Ovary (tissue), 9 donors: ENCODE data around the gene UBE2B. TPM values are rescaled to one million over a fixed set of nuclear protein-coding genes. Genes with fewer than 3 reads are reported as not detected.

ENCODE experiments used
- DNase-seq, 5 donors: peaks; one replicate each; pipeline ENCODE4 v3.0.0-alpha.2; 2019 to 2020
- H3K27ac ChIP-seq, 2 donors: fragments of 200-600 bp; one replicate each; pipeline versions ENCODE4 v1.5.1 to v1.8.0; 2019 to 2022
- H3K27me3 ChIP-seq: fragments of 200-600 bp; one replicate; pipeline ENCODE4 v1.8.0; 2022
- H3K36me3 ChIP-seq: fragments of 200-600 bp; sonication (generic); one replicate; pipeline ENCODE4 v1.5.1; 2019
- H3K4me1 ChIP-seq: one replicate; pipeline ENCODE4 v1.8.1; 2013; ENCODE audit warnings: mild to moderate bottlenecking, moderate library complexity; ENCODE audit not compliant: insufficient read depth
- H3K4me3 ChIP-seq: fragments of 200-600 bp; sonication (generic); one replicate; pipeline ENCODE4 v1.5.1; 2017
- H3K9me3 ChIP-seq, 2 donors: fragments of 200-600 bp in 1 of 2; sonication (generic) in 1 of 2; one replicate each; pipeline versions ENCODE4 v1.5.1 to v1.8.1; 2013 to 2019; ENCODE audit warnings: mild to moderate bottlenecking in 1 of 2, moderate library complexity in 1 of 2
- CTCF ChIP-seq, 3 donors: fragments of 450-650 bp in 2 of 3; fragments of 200-600 bp in 1 of 3; IDR thresholded peaks; one replicate each; pipeline versions ENCODE4 v1.5.1 to v1.8.0; 2016 to 2022; ENCODE audit warnings: antibody characterized with exemption in 3 of 3, mild to moderate bottlenecking in 1 of 3
- EP300 ChIP-seq: sonication (generic); formaldehyde crosslinking; IDR thresholded peaks from one replicate; pipeline ENCODE4 v1.6.1; 2017; ENCODE audit warnings: antibody characterized with exemption
- POLR2A ChIP-seq: fragments of 450-650 bp; IDR thresholded peaks from one replicate; pipeline ENCODE4 v1.6.1; 2017; ENCODE audit warnings: antibody characterized with exemption, mild to moderate bottlenecking, moderate library complexity
- WGBS, 3 donors: extraction: QIAGEN DNeasy Blood & Tissue Kit in 1 of 3; methylation state at CpG; one replicate each; pipeline versions ENCODE4 v1.1.5 to v1.1.7; 2013 to 2017; 5-methylcytosine and 5-hydroxymethylcytosine counted together
- intact Hi-C, 4 donors: fragments of 100-400 bp; cut with DNase I; formaldehyde crosslinking; loops; one replicate each; pipeline versions ENCODE4 v1.11.0 to v1.15.1; 2022 to 2023
- polyA plus RNA-seq, 2 donors: library from polyadenylated mRNA; stranded (reverse); fragments of 200-250 nt in 1 of 2; fragments of 350-450 nt in 1 of 2; fragmentation: Illumina TruSeq in 1 of 2; extraction: RNeasy Lipid Tissue Mini Kit (QIAGEN cat#74804) in 1 of 2; gene quantifications; one replicate each; pipeline ENCODE4 v1.2.3, GENCODE V29; 2013 to 2014
- total RNA-seq, 7 donors: library from RNA; depleted of rRNA in 2 of 7; stranded (reverse); fragments of >200 nt in 2 of 7; fragmentation: NEBNext Ultra II Directional in 3 of 7; extraction: Animal tissue kit (Norgen Biotek cat#: 25700) in 3 of 7; gene quantifications; one replicate each; pipeline versions ENCODE4 v1.1.0 to v1.2.4, GENCODE V29; 2016 to 2023
- donor health status: DM: no; HTN: no; CAD: no; lungs with moderate emphysema.
- donor health status: DM: no; HTN: no; CAD: no.
- donor health status: Bipolar disorder and iron deficiency.
- donor health status: DM: yes; HTN: yes; CAD: no.
- donor health status: DM: no; HTN: no; CAD: no.
- donor health status: DM: yes; HTN: yes; CAD: no.

Gene UBE2B
- total and polyA plus RNA-seq, 9 donors = 54.1 to 101 (median 82.8) TPM

- no peaks in the 10 kb centered on the region for H3K27me3 ChIP-seq
- TF ChIP-seq POLR2A (no peak), CTCF (IDR thresholded peaks at IDR 0.05) (no peak), EP300 (no peak)
Observed at GRCh38 chr5:134397196-134397595, 25.8 kb downstream of the UBE2B start.

GRCh38 chr5:134398609-134399155, 27.3 kb downstream of the UBE2B start:
- Histone ChIP-seq H3K9me3 (no peaks in the 10 kb centered on the region), H3K36me3 (no peaks in the 10 kb centered on the region), H3K4me3 (no peak overlapping the region), H3K27ac (no peak overlapping the region), H3K4me1 (peaks cover 1% of the 10 kb centered on the region), H3K27me3 (no peaks in the 10 kb centered on the region)
- TF ChIP-seq POLR2A (no peak), CTCF (IDR thresholded peaks at IDR 0.05) (no peak), EP300 (no peak)
- 57 to 69% (median 67%) methylated on average over 2 of the region's 2 CpGs for WGBS, 3 donors
- no peak for DNase-seq
- intact Hi-C loops = no loop called here

More at GRCh38 chr5:134397196-134397595, 25.8 kb downstream of the UBE2B start:
- Histone ChIP-seq H3K4me3 (no peak overlapping the region), H3K36me3 (no peaks in the 10 kb centered on the region), H3K4me1 (peaks cover 1% of the 10 kb centered on the region), H3K9me3 (no peaks in the 10 kb centered on the region), H3K27ac (no peak overlapping the region)
- WGBS, 3 donors = 85 to 95% (median 88%) methylated on average over 2 of the region's 2 CpGs
- intact Hi-C loops = no loop called here
- no peak for DNase-seq

- intact Hi-C loops = no loop called here
- H3K27ac ChIP-seq = no peak overlapping the region
- no peaks in the 10 kb centered on the region for H3K9me3 ChIP-seq
- H3K4me1 ChIP-seq = no peaks in the 10 kb centered on the region
- DNase-seq = no peak
- no peaks in the 10 kb centered on the region for H3K36me3 ChIP-seq
- H3K4me3 ChIP-seq = no peak overlapping the region
- TF ChIP-seq POLR2A (no peak), EP300 (no peak), CTCF (IDR thresholded peaks at IDR 0.05) (no peak)
- 92 to 94% (median 93%) methylated on average over 5 of the region's 5 CpGs for WGBS, 3 donors
- H3K27me3 ChIP-seq = no peaks in the 10 kb centered on the region
Observed at GRCh38 chr5:134403951-134404350, 32.6 kb downstream of the UBE2B start.

GRCh38 chr5:134406390-134406789, 35.0 kb downstream of the UBE2B start:
- H3K27me3 ChIP-seq = no peaks in the 10 kb centered on the region
- no peak overlapping the region for H3K4me3 ChIP-seq
- intact Hi-C loops = no loop called here
- no peaks in the 10 kb centered on the region for H3K9me3 ChIP-seq
- no peak for DNase-seq
- WGBS, 3 donors = 65 to 88% (median 72%) methylated on average over 1 of the region's 1 CpG
- no peak for TF ChIP-seq CTCF (IDR thresholded peaks at IDR 0.05)
- TF ChIP-seq POLR2A = no peak
- no peak for TF ChIP-seq EP300
- H3K4me1 ChIP-seq = peaks cover 5% of the 10 kb centered on the region
- no peaks in the 10 kb centered on the region for H3K36me3 ChIP-seq
- no peak overlapping the region for H3K27ac ChIP-seq
